ENCODE data around the gene FAM180A. TPM values are rescaled to one million over a fixed set of nuclear protein-coding genes. Genes with fewer than 3 reads are reported as not detected.

Gene FAM180A
- total and polyA plus RNA-seq, 9 of the 15 experiments (the other 6 are each of a cell fraction or from before 2014, with no cell fraction given), result not detected

- Histone ChIP-seq H4K20me1 (replicated peaks; ENCODE audit: control insufficient read depth, insufficient read depth, low read length) (no peaks in the 10 kb centered on the region), H3K27me3 (ENCODE audit: control insufficient read depth in 2 of 2, insufficient read depth in 2 of 2, low read length in 2 of 2) (peaks cover 24 to 44% of the 10 kb centered on the region in 2 experiments; a peak in 4 of 5 replicates), H3K9ac (ENCODE audit: insufficient read depth in 1 of 2, low read depth in 2 of 2, low read length in 2 of 2) (no peak overlapping the region), H3K4me1 (replicated peaks in 1 of 2; ENCODE audit: control insufficient read depth in 2 of 2, insufficient read depth in 2 of 2, low read length in 2 of 2) (no peaks in the 10 kb centered on the region), H3K36me3 (ENCODE audit: control insufficient read depth, insufficient read depth, low read length) (no peaks in the 10 kb centered on the region), H2AFZ (ENCODE audit: low read depth, low read length) (no peak overlapping the region), H3K9me3 (replicated peaks; ENCODE audit: control insufficient read depth, insufficient read depth, low read depth, low read length) (no peaks in the 10 kb centered on the region), H3K27ac (ENCODE audit: extremely low read depth, low read depth, low read length) (no peak overlapping the region), H3K9me1 (ENCODE audit: control insufficient read depth, insufficient read depth, low read length) (no peaks in the 10 kb centered on the region), H3K4me2 (ENCODE audit: insufficient read depth, low read length) (no peak overlapping the region), H3K4me3 (no peak overlapping the region), H3K79me2 (ENCODE audit: control insufficient read depth, insufficient read depth, low read length) (no peaks in the 10 kb centered on the region)
- WGBS (ENCODE audit: insufficient coverage, low coverage, missing lambda C conversion rate), result 1% methylated on average over 4 of the region's 4 CpGs
- CTCF ChIA-PET (ENCODE audit: low intra/inter-chr PET ratio), result no interaction called here
- in situ Hi-C loops (cut with MboI), result no loop called here
- intact Hi-C loops (cut with micrococcal nuclease), result no loop called here
- no TSS peak for BruUV-seq (replicated peaks)
- TF ChIP-seq USF2 (CRISPR knock-in tag; IDR thresholded peaks at IDR 0.05) (peak; percentile 13; the same call in 1 of the 2 replicates), ZNF76 (CRISPR knock-in tag; IDR thresholded peaks at IDR 0.05; ENCODE audit: borderline replicate concordance) (no peak)
- POLR2A ChIA-PET, result no interaction called here
- DNase-seq (ENCODE audit: extremely low read depth in 1 of 4, low spot score in 3 of 4), result no peak
- no peak for FAIRE-seq
- no peak for ATAC-seq
Measured at GRCh38 chr7:135792363-135792668, 43.7 kb upstream of the FAM180A start.

GRCh38 chr7:135791543-135792362 is 43.1 kb upstream of the FAM180A start:
- in situ Hi-C loops (cut with MboI), result no loop called here
- BruUV-seq (replicated peaks), result no TSS peak
- H3K4me2 ChIP-seq (ENCODE audit: insufficient read depth, low read length), result no peak overlapping the region
- H3K27me3 ChIP-seq (ENCODE audit: control insufficient read depth in 2 of 2, insufficient read depth in 2 of 2, low read length in 2 of 2), result peaks cover 25 to 44% of the 10 kb centered on the region in 2 experiments; a peak in 4 of 5 replicates
- H3K4me1 ChIP-seq (replicated peaks in 1 of 2; ENCODE audit: control insufficient read depth in 2 of 2, insufficient read depth in 2 of 2, low read length in 2 of 2), result no peaks in the 10 kb centered on the region
- H3K79me2 ChIP-seq (ENCODE audit: control insufficient read depth, insufficient read depth, low read length), result no peaks in the 10 kb centered on the region
- no peaks in the 10 kb centered on the region for H3K9me1 ChIP-seq (ENCODE audit: control insufficient read depth, insufficient read depth, low read length)
- no peak for FAIRE-seq
- no peak overlapping the region for H3K9ac ChIP-seq (ENCODE audit: insufficient read depth in 1 of 2, low read depth in 2 of 2, low read length in 2 of 2)
- no peaks in the 10 kb centered on the region for H3K36me3 ChIP-seq (ENCODE audit: control insufficient read depth, insufficient read depth, low read length)
- ATAC-seq, result peak; percentile 20; the same call in 2 of the 3 replicates
- no peak for DNase-seq (ENCODE audit: extremely low read depth in 1 of 4, low spot score in 3 of 4)
- intact Hi-C loops (cut with micrococcal nuclease), result no loop called here
- no peak overlapping the region for H3K4me3 ChIP-seq
- no peak overlapping the region for H2AFZ ChIP-seq (ENCODE audit: low read depth, low read length)
- WGBS (ENCODE audit: insufficient coverage, low coverage, missing lambda C conversion rate), result 1% methylated on average over 7 of the region's 7 CpGs
- no peak overlapping the region for H3K27ac ChIP-seq (ENCODE audit: extremely low read depth, low read depth, low read length)
- no peaks in the 10 kb centered on the region for H4K20me1 ChIP-seq (replicated peaks; ENCODE audit: control insufficient read depth, insufficient read depth, low read length)
- H3K9me3 ChIP-seq (replicated peaks; ENCODE audit: control insufficient read depth, insufficient read depth, low read depth, low read length), result no peaks in the 10 kb centered on the region
- ChIA-PET POLR2A (no interaction called here), CTCF (ENCODE audit: low intra/inter-chr PET ratio) (no interaction called here)
- TF ChIP-seq PRDM10 (IDR thresholded peaks at IDR 0.05; ENCODE audit: partially characterized antibody) (no peak), SIN3B (IDR thresholded peaks at IDR 0.05; ENCODE audit: low read depth) (no peak), KLF10 (CRISPR knock-in tag; IDR thresholded peaks at IDR 0.05) (no peak), NR0B1 (IDR thresholded peaks at IDR 0.05; ENCODE audit: partially characterized antibody) (no peak), ZKSCAN3 (CRISPR knock-in tag; IDR thresholded peaks at IDR 0.05) (no peak)

All from K562 (cell line).